Hematopoietic multipotent progenitor cell treated with erythropoietin and hydrocortisone succinate and interleukin-3 and kit ligand, for 17 days (in vitro differentiated cells): ENCODE measurements around the gene MAFG.
A peak's percentile ranks its signal among the peaks of the same experiment; 100 is the strongest.

Experiments used
- DNase-seq: peaks from one replicate; pipeline ENCODE4 v3.0.0-alpha.2; 2015; ENCODE audit warnings: low spot score

MAFG gene

DNA sequence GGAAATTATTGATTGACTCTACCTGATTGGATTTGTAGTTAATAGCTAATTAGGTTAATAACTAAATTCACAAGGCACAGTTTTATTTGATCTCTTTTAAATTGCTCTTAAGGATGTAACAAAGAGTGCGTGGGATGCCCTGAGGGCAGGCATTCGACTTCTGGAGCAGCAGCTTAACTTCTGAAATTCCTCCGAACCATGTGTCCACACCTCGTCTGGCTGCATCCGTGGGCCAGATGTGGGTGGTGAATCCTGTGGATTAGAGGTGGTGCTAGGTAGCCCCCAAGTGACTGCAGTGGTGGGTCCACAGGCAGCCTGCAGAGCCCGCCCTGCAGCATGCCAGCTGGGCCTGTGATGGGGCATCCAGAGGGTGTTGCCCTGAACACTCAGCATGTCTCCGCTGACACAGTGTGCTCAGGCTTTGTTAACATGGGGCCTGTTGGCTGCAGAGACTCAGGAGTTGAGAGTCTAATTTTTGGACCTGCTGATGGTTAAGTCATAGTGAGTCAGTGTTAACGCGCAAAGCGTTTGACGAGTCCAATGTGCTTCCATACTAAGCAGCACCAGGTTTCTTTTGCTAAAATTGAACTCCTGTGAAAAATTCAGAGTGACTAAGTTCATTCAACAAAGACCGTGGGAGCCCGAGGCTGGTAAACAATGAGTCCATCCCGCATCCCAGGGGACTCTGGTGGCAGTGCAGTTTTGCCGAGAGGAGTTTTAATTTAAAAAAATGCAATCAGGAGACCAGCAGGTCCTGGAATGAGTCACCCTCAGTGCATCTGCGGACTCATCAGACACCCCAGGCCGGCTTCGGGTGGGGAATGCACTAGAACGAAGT is 29.3 kb downstream of the MAFG start:
- no peak for DNase-seq

DNA sequence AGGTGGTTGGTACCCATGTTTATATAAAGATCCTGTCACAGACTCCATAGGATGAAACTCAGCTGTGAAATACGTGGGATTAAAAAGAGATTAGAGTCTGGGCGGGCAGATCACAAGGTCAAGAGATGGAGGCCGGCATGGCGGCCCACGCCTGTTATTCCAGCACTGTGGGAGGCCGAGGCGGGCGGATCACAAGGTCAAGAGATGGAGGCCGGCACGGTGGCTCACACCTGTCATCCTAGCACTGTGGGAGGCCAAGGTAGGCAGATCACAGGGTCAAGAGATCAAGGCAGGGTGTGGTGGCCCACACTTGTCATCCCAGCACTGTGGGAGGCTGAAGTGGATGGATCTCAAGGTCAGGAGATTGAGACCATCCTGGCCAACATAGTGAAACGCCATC is 32.1 kb downstream of the MAFG start:
- no peak for DNase-seq

DNA sequence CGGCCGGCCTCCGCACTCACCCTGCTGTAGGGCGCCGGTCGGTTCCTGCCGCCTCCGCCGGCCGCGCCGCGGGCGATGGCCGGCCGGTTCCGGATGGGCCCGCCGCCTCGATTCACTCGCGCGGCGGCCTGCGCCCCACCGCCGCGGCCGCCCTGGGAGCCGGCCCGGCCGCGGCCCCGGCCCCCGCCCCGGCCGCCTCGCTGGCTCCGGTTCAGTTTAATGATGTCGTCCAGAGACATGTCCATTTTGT is 36.3 kb downstream of the MAFG start:
- no peak for DNase-seq

- DNase-seq: no peak
Observed at GRCh38 chr17:81890447-81891302, 36.9 kb downstream of the MAFG start.

DNA sequence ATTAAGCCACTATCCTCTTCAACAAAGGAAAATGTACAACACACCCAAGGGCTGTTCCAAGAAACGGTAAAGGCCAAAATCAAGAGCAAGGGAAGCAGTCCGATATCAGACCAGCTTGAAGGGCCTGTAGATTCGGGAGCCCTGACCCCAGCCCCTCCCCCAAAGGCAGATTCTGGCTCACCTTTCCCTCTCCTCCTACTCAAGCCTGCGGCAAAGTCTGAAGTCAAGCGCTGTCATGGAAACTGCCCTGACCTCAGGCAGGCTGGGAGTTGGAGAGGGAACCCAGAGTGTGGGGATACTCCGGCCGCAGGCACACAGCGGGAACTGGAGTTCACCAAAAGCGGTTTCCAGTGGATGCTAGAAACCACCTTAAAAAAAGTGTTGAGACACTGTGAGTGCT is 37.9 kb downstream of the MAFG start:
- DNase-seq: no peak

- no peak for DNase-seq
Observed at GRCh38 chr17:81888988-81889595, 38.4 kb downstream of the MAFG start.

DNA sequence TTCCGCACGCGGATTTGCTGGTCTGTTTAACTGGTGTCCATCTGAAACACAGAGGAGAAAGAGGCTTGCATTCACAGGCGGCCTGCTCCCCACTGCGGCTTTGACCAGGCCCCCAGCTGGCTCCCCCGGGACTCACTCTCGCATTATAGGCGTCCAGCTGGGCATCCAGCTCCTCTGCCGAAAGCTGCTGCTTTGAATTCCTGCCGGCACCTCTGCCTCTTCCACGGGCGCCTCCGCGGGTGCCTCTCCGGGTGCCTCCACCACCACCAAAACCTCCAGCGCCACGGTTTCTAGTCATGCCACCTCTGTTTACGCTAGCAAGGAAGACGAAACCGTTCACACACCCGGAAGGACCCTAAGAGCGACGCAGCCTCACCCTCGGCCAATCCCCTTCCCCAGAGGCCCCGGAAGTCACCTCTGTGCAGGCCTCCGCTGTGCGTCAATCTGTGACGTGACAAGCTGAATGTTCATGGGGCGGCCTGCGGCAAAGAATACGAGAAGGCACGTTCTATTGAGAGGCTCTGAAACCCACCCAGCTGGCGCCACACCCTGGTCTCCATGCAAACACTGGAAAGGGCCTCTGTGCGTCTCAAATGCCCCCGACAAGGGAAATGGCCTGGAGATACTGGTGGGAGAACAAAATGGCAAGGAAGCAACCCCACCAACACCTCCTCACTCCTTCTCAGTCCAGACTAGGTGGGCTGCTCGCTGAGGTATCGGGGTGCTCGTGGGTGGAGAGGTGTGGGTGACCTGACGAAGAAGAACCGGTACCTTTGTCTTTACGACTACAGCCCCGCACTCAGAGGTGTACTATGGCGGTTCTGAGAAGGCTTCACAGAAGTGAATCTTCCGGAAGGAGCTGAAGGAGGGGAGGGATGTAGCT is 39.2 kb downstream of the MAFG start:
- DNase-seq: no peak

GRCh38 chr17:81885869-81886548 is 41.5 kb downstream of the MAFG start:
- peak; percentile 86 for DNase-seq

- no peak for DNase-seq
Observed at GRCh38 chr17:81885454-81885853, 42.1 kb downstream of the MAFG start.

- DNase-seq: no peak
Observed at GRCh38 chr17:81884968-81885367, 42.6 kb downstream of the MAFG start.

GRCh38 chr17:81884520-81884919 is 43.0 kb downstream of the MAFG start:
- no peak for DNase-seq

DNA sequence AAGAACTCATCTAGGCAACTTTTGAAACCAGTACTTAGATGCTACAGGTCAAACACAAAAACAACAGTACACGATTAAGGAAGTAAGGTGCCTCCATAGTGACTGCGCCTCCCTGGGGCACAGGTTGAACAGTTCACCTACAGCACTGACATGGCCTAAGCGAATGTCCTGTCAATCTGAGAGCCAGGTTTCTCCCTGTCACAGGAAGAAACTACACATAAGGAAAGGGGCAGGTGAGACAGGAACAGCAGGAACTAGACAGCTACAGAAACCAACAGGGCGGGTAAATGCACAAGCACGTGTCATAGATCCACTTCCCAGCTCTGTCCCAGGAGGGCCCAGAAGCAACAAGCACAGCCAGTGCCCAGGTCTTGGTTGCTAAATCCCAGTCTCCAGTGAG is 48.4 kb downstream of the MAFG start:
- DNase-seq: no peak

GRCh38 chr17:81878294-81878693 is 49.2 kb downstream of the MAFG start:
- DNase-seq: no peak

GRCh38 chr17:81877569-81877968 is 50.0 kb downstream of the MAFG start:
- DNase-seq: no peak

DNA sequence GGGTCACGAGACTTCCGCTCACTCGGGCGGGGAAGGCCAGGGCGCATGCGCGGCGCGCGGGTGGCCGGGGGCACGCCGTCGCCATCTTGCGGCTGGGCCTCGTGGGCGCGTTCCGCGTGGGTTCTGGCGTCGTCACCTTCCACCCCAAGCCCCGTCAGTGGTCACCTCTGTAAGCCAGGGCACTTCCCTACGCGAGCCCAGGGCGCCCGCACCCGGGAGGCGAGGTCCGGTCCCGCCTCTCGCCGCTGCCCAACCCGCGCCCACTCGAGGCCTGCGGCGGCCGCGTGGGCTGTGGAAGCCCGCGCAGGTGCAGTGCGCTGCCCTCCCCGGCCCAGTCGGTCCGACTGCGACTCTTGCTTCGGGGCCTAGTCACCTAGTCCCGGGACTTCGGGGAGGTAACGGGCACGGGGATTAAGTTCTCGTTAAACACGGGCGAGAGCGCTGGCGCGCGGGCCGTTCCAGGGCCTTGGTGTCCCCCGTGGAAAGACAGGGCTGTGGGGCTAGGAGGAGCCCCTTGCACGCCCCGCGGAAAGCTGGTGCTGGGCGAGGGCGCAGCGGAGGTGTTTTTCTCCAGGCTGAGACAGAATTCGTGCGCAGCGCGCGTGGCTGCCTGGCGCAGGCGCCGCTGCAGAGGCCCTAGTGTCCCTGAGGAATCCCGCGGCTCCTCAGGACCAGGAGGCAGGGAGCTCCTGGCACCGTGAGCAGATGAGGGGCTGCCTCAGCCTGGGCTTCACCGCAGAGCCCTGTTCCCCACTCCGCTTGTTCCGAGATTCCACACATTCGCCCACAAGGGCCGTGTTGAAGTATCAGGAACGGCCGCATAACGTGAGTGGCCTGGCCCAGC is 55.9 kb downstream of the MAFG start:
- DNase-seq: peak; percentile 95

DNA sequence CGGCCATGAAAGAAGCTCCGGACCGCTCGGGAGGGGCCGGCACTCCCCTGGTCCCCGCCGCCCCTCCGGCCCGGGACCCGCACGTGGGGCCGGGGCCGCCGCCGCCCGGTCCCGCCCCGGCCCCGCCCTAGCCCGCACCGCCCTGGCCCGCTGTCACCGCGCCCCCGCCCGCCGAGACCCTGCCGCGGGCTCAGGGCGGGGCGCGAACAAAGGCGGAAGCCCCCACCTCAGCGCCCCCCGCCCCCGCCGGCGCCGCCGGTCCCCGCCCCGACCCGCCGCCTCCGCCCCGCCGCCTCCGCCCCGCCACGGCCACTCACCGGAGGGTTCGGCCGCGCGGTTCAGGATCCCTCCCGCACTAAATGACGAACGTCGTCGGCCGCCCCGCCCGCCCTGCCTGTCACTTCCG is 56.6 kb downstream of the MAFG start, which contains the start of gene ARHGDIA:
Gene ARHGDIA (minus strand): TSS at position 357 of the 406 bp plus-strand sequence. CDS start 1,407 bp downstream, outside the sequence.
- DNase-seq: no peak

DNA sequence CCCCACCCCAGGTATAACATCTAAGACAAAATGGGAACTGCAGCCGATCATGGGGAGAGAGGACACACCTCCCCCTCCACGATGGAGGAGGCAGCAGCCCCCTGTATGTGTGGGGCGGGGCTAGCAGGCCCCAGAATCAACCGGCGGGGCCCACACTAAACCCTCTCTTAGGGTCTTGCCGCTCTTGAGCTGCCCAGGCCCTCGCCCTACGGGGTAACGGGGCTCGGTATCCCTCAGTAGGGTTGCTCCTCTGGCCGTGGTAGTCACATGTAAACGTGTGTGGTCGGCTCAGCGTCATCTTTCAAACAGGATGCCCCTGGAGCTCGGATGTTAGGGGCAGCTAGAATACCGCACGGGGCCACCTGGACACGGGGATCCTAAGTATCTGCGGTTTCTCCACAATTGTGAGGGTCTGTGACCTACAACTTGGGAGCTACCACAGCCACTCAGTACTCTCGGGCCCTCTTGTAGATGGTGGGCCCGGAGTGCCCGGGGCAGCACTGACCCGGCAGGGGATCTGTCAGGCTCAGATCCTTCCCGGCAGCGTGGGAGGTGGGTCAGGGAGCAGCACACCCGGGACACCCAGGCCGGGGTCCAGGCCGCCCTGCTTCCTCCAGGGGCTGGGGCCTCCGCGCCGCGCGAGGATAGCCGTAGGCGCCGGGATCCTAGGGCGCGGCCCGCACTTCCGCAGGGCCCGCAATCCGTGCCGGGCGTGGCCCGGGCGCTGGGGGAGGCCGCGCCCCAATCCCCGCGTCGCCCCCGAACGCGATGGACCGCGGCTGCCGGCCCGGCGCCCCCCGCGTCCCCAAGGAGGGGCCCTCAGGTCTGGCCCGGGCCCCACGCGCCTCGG is 57.2 kb downstream of the MAFG start:
- peak; percentile 58 for DNase-seq

- peak; percentile 52 for DNase-seq
Observed at GRCh38 chr17:81869221-81870130, 58.1 kb downstream of the MAFG start.
